NCI-H2227 (cell line): ENCODE data around the gene FYB2.
A peak's percentile ranks its signal among the peaks of the same experiment; 100 is the strongest.

ENCODE experiments used
- DNase-seq: peaks from one replicate; lab custom pipeline; 2025; ENCODE audit not compliant: unreplicated experiment; lab: John Stamatoyannopoulos, UW

The FYB2 gene

DNA sequence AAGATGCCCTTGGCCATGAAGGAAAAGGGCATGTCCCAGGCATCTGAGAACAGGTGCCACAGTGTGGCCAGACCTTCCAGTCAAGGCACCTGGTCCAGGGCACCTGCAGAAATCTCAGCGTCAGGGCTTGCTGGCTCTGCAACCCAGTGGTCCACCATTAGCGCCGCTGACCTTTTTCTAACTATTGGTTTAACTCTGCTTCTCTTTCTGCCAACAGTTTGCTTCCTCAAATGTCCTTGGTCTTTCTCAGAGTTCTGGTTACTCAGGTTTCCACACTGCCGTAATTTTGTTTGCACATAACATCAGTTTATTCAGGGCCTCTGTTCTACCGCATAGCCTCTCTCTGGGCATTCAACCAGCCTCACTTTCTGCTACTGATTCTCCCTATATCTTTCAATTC is 16.5 kb upstream of the FYB2 start:
- DNase-seq = no peak

DNA sequence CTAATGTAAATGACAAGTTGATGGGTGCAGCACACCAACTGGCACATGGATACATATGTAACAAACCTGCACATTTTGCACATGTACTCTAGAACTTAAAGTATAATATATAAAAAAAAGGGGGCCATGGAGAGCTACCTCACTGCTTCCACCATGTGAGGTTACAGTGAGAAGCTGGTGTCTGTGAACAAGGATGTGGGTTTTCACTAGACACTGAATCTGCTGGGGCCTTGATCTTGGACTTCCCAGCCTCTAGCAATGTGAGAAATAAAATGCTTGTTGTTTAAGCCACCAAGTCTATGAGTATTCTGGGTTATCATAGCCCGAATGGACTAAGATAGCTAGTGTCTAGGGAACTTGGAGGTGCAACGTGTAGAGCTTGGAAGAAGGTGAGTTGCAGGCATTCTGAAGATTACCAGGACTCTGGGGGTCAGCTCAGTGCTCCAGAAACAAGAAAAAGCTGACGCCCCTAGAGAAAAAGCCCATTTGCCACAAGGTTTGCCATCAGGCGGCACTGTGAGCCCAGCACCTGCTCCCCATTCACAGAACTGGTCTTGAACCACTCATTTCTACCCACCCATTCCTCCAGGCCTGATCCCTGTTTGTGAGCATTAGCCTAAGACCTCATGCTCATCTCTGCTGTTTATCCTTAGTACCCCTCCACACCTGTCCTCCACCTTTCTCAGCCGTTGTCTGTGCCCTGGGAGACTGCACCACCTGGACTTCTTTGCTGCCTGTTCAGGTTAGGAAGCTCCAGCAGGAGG is 15.1 kb upstream of the FYB2 start:
- DNase-seq = no peak

DNA sequence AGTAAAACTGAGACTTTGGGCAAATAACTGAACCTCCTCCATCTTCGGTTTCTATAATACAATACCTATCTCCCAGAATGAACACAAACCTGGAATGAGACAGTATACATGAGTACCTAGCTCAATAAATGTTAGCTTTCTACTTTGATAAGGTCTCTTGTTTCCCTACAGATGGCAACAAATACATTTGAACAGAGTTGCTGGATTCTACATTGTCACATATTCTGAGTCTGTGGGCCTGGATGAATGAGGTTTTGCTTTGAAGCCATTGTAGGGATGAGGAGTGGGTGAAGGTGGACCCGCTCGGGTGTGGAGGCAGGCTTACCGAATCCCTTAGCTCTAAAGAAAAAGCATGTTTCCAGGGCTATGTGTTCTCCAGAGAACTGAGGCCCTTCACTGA is 13.9 kb upstream of the FYB2 start:
- no peak for DNase-seq

- DNase-seq = peak; percentile 83
Observed at GRCh38 chr1:56831871-56832693, 12.9 kb upstream of the FYB2 start.

DNA sequence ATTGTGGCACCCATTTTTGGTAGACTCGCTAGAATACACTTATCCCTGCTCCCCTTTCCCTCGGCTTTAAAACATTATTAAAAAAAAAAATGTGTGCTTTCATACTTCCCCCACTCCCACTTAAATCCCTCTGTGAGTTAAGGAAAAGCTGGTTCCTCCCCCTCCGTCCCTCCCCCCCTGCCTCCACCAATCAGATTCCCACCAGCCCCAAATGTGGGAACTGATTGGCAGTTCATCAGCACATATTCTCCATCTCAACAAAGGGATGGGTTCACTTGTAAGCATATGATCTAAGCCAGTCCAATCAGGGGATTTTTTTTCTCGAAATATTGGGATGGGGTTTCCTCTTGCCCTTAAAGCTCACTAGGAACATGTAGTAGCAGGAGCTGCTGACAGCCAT is 10.8 kb upstream of the FYB2 start:
- no peak for DNase-seq

GRCh38 chr1:56827711-56828110 is 8.5 kb upstream of the FYB2 start:
- DNase-seq = no peak

- DNase-seq = no peak
Observed at GRCh38 chr1:56825436-56825835, 6.2 kb upstream of the FYB2 start.

DNA sequence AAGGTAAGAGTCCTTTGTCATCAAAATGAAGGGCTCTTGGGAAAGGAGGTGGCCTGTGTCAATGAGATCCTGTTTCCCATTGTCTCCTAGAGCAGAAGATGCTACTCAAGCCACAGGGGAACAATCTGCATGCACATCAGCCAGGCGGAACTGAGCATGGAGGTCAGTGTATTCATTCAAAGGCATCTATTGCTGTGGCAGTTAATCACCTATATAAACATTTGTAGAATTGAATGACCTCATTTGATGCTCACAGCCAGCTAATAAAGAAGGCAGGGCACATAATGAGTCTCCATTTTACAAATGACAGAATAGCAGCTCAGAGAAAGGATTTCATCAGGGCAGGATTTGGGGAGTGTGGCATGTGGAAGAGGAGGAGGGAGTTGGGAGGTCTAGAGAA is 5.7 kb upstream of the FYB2 start:
- DNase-seq = peak; percentile 60

DNA sequence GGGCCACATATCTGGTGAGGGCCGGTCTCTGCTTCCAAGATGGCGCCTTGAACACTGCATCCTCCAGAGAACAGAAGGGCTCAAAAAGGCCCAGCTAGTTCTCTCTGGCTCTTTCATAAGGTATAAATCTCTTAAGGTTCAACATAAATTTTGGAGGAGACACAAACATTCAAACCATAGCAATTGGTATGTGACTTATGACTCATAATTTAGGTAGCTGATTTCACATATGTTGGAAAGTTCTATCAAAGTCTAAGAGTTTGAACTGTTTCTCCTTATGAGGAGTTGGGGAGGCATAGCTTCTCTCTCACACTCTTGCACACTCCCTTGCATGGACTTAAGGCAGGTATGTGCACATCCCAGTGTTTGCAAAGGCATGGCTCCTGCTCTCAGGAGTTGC is 5.1 kb upstream of the FYB2 start:
- no peak for DNase-seq

DNA sequence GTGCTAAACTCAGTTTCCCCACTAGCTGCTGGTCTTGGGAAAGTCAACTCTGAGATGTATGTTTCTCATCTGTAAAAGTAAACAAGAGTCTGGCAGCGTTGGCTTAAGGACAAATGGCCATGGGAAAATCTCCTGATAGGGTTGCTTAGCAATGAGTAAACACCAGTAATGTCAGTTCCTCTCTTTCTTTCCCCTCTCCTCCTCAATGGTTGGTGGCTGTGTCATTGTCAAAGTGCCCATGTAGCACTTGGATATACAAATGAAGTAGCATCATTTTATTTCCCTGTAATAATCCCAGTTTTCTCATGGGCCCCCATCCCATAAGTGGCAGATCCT is 2.2 kb upstream of the FYB2 start:
- DNase-seq = no peak

DNA sequence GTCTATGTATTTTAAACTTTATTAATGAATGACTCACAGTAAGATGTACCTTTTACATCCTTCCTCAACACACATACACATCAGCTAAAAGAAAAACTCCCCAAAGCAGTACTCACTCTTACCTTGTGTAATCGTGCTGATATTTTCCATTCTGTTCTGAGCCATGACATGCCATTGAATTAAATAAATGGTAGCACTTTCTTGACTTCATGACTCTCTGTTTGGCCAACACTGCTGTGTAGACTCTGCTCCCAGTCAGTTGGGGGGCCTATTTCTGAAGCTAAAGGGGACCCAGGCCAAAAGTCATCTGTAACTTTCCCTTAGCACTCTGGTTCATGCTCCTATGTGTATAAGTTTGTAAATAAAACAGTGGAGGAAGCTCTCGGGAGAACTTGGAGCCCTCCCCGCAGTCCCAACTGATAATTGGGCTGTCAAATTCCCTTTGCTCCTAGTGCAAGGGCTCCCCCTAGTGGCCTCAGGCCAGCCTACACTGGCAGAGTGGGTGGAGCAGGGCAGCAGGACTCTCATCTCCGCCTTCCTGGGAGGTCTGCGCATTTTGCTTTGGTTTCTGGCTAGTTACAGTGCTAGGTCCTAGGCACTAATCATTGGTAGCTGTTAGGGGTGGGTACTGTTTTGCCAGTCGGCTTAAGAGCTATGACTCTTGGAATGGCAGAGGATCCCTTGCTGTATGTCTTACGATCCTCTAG is 1.7 kb upstream of the FYB2 start:
- DNase-seq = peak; percentile 90

GRCh38 chr1:56817716-56818463 is 1.3 kb downstream of the FYB2 start:
- no peak for DNase-seq

DNA sequence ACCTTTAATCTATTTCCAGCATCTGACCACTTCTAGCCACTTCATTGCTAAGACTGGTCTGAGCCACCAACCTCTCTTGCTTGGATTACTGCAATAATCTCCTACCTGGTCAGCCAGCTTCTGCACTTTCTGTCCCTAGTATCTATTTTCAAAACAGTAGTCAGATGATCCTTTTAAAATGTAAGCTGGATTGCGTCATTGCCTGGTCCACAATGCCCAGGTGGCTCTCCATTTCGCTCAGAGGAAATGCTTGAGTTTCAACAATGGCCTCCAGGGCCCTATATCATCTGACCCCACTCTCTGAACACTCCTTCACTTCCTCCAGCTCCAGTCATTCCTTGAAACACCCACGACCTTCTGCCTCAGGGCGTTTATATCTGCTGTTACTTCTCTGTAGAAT is 2.3 kb downstream of the FYB2 start:
- no peak for DNase-seq

- no peak for DNase-seq
Observed at GRCh38 chr1:56816264-56816663, 2.9 kb downstream of the FYB2 start.

GRCh38 chr1:56814205-56814604 is 5.0 kb downstream of the FYB2 start:
- no peak for DNase-seq

DNA sequence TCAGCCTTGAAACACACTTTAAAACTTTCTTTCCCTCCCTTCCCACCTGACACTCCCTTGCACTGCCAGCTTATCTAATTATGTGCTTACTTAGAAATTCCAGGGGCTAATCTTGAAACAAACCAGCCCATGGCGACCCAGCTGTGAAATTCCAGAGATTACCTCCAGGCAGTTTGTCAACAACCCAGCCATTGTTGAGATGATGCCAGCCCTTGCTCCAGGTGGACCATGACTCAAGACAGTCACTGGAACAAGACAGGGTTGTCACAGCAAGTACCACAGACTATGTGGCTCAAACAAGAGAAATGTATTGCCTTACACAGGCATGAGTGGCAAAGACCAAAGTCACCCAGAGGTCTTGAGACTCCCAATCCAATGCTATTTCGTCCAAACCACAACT is 7.9 kb downstream of the FYB2 start:
- no peak for DNase-seq

- DNase-seq = no peak
Observed at GRCh38 chr1:56808410-56808809, 10.8 kb downstream of the FYB2 start.

- no peak for DNase-seq
Observed at GRCh38 chr1:56806804-56807203, 12.4 kb downstream of the FYB2 start.

- DNase-seq = peak; percentile 28
Observed at GRCh38 chr1:56803561-56804156, 15.5 kb downstream of the FYB2 start.

GRCh38 chr1:56799605-56800400 is 19.4 kb downstream of the FYB2 start:
- no peak for DNase-seq
